ENCODE measurements around the gene TPSB2.
"Not testable (repeated sequence)": the region's sequence is repeated elsewhere in the genome, so short reads cannot be mapped to it uniquely, and the experiment has no call there.

DNA sequence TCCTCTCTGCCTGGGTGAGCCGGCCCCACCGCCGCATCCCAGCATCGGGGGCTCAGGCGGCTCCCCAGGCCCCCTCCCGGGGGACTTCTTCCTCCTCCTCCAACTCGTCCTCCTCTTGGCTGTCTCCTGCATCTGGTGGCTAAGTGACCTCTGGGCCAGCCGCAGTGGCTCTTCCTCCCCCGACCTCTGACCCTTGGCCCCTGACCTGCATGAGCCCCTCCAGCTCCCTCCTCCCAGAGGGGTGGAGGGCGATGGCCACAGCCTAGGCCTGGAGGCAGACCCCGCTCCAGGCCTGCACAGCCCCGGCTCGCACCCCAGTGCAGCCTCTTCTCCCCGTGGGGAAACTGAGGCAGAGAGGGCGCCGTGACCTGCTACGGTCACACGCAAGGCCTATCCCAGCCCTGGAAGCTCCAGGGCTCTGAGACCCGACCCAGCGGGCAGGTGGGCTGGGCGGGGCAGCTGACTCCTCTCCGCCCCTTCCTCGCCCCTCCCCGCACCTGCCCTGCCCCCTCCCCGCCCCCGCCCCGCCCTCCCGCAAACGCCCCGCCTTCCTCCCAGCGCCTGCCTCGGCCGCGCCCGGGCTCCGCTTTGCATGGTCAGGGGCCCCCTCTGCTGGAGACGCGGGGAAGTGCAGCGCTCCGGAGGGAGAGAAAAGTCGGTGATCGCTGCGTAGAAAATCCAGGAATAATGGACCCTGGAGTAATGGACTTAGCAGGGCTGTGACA is 19.2 kb upstream of the TPSB2 start:
- TF ChIP-seq, protein P1, sequence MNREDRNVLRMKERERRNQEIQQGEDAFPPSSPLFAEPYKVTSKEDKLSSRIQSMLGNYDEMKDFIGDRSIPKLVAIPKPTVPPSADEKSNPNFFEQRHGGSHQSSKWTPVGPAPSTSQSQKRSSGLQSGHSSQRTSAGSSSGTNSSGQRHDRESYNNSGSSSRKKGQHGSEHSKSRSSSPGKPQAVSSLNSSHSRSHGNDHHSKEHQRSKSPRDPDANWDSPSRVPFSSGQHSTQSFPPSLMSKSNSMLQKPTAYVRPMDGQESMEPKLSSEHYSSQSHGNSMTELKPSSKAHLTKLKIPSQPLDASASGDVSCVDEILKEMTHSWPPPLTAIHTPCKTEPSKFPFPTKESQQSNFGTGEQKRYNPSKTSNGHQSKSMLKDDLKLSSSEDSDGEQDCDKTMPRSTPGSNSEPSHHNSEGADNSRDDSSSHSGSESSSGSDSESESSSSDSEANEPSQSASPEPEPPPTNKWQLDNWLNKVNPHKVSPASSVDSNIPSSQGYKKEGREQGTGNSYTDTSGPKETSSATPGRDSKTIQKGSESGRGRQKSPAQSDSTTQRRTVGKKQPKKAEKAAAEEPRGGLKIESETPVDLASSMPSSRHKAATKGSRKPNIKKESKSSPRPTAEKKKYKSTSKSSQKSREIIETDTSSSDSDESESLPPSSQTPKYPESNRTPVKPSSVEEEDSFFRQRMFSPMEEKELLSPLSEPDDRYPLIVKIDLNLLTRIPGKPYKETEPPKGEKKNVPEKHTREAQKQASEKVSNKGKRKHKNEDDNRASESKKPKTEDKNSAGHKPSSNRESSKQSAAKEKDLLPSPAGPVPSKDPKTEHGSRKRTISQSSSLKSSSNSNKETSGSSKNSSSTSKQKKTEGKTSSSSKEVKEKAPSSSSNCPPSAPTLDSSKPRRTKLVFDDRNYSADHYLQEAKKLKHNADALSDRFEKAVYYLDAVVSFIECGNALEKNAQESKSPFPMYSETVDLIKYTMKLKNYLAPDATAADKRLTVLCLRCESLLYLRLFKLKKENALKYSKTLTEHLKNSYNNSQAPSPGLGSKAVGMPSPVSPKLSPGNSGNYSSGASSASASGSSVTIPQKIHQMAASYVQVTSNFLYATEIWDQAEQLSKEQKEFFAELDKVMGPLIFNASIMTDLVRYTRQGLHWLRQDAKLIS (CRISPR knock-in tag; IDR thresholded peaks at IDR 0.05) = not testable (repeated sequence)
- TF ChIP-seq, protein P2, sequence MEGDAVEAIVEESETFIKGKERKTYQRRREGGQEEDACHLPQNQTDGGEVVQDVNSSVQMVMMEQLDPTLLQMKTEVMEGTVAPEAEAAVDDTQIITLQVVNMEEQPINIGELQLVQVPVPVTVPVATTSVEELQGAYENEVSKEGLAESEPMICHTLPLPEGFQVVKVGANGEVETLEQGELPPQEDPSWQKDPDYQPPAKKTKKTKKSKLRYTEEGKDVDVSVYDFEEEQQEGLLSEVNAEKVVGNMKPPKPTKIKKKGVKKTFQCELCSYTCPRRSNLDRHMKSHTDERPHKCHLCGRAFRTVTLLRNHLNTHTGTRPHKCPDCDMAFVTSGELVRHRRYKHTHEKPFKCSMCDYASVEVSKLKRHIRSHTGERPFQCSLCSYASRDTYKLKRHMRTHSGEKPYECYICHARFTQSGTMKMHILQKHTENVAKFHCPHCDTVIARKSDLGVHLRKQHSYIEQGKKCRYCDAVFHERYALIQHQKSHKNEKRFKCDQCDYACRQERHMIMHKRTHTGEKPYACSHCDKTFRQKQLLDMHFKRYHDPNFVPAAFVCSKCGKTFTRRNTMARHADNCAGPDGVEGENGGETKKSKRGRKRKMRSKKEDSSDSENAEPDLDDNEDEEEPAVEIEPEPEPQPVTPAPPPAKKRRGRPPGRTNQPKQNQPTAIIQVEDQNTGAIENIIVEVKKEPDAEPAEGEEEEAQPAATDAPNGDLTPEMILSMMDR (IDR thresholded peaks at IDR 0.05 in 2 of 3, conservative IDR thresholded peaks at IDR 0.05 in 1 of 3; ENCODE audit: insufficient read depth in 2 of 3, low read depth in 1 of 3, low read length in 3 of 3) = not testable (repeated sequence)
- not testable (repeated sequence) for TF ChIP-seq NELFE (IDR thresholded peaks at IDR 0.05; ENCODE audit: insufficient read depth, insufficient read length); CBFB (CRISPR knock-in tag; IDR thresholded peaks at IDR 0.05); TBP (optimal IDR thresholded peaks at IDR 0.05; ENCODE audit: low read depth, low read length); ADNP (tag; IDR thresholded peaks at IDR 0.05); CEBPG (CRISPR knock-in tag; IDR thresholded peaks at IDR 0.05); CEBPG (tag; conservative IDR thresholded peaks at IDR 0.05 in 1 of 2, IDR thresholded peaks at IDR 0.05 in 1 of 2)

All from K562 (cell line).